Measurements from ENCODE around the gene KPNA4.
A peak's percentile ranks its signal among the peaks of the same experiment; 100 is the strongest.
"Not testable (repeated sequence)": the region's sequence is repeated elsewhere in the genome, so short reads cannot be mapped to it uniquely, and the experiment has no call there.

KPNA4 gene

GRCh38 chr3:160565442-160566403 is at the start of gene KPNA4:
Gene KPNA4 (minus strand): TSS chr3:160565571. CDS start chr3:160565282, 289 bp downstream.
- peak; percentile 88 to 94 (median 91) for DNase-seq (ENCODE audit: low read depth in 4 of 4, low spot score in 1 of 4)

GRCh38 chr3:160613661-160614060 is 48.3 kb upstream of the KPNA4 start:
- DNase-seq (ENCODE audit: low read depth in 4 of 4, low spot score in 1 of 4): no peak

GRCh38 chr3:160612386-160613075 is 47.2 kb upstream of the KPNA4 start:
- no peak for DNase-seq (ENCODE audit: low read depth in 4 of 4, low spot score in 1 of 4)

- DNase-seq (ENCODE audit: low read depth in 4 of 4, low spot score in 1 of 4): no peak
Observed at GRCh38 chr3:160611141-160611540, 45.8 kb upstream of the KPNA4 start.

GRCh38 chr3:160608870-160609269 is 43.5 kb upstream of the KPNA4 start:
- DNase-seq (ENCODE audit: low read depth in 4 of 4, low spot score in 1 of 4): no peak

GRCh38 chr3:160607826-160608225 is 42.5 kb upstream of the KPNA4 start:
- no peak for DNase-seq (ENCODE audit: low read depth in 4 of 4, low spot score in 1 of 4)

GRCh38 chr3:160605315-160605714 is 39.9 kb upstream of the KPNA4 start:
- no peak for DNase-seq (ENCODE audit: low read depth in 4 of 4, low spot score in 1 of 4)

- DNase-seq (ENCODE audit: low read depth in 4 of 4, low spot score in 1 of 4): not testable (repeated sequence)
Observed at GRCh38 chr3:160603845-160604244, 38.5 kb upstream of the KPNA4 start.

- no peak for DNase-seq (ENCODE audit: low read depth in 4 of 4, low spot score in 1 of 4)
Observed at GRCh38 chr3:160602259-160602658, 36.9 kb upstream of the KPNA4 start.

GRCh38 chr3:160601288-160601687 is 35.9 kb upstream of the KPNA4 start:
- no peak for DNase-seq (ENCODE audit: low read depth in 4 of 4, low spot score in 1 of 4)

GRCh38 chr3:160598865-160599264 is 33.5 kb upstream of the KPNA4 start:
- no peak for DNase-seq (ENCODE audit: low read depth in 4 of 4, low spot score in 1 of 4)

GRCh38 chr3:160588023-160588422 is 22.7 kb upstream of the KPNA4 start:
- no peak for DNase-seq (ENCODE audit: low read depth in 4 of 4, low spot score in 1 of 4)

- DNase-seq (ENCODE audit: low read depth in 4 of 4, low spot score in 1 of 4): no peak
Observed at GRCh38 chr3:160587105-160587504, 21.7 kb upstream of the KPNA4 start.

GRCh38 chr3:160586679-160587078 is 21.3 kb upstream of the KPNA4 start:
- DNase-seq (ENCODE audit: low read depth in 4 of 4, low spot score in 1 of 4): no peak

- DNase-seq (ENCODE audit: low read depth in 4 of 4, low spot score in 1 of 4): no peak
Observed at GRCh38 chr3:160583451-160583850, 18.1 kb upstream of the KPNA4 start.

- DNase-seq (ENCODE audit: low read depth in 4 of 4, low spot score in 1 of 4): no peak
Observed at GRCh38 chr3:160580938-160581337, 15.6 kb upstream of the KPNA4 start.

GRCh38 chr3:160577556-160578195 is 12.3 kb upstream of the KPNA4 start:
- DNase-seq (ENCODE audit: low read depth in 4 of 4, low spot score in 1 of 4): no peak

- DNase-seq (ENCODE audit: low read depth in 4 of 4, low spot score in 1 of 4): no peak
Observed at GRCh38 chr3:160577093-160577492, 11.7 kb upstream of the KPNA4 start.

- DNase-seq (ENCODE audit: low read depth in 4 of 4, low spot score in 1 of 4): no peak
Observed at GRCh38 chr3:160576621-160577020, 11.2 kb upstream of the KPNA4 start.

GRCh38 chr3:160575589-160575988 is 10.2 kb upstream of the KPNA4 start:
- no peak for DNase-seq (ENCODE audit: low read depth in 4 of 4, low spot score in 1 of 4)

- no peak for DNase-seq (ENCODE audit: low read depth in 4 of 4, low spot score in 1 of 4)
Observed at GRCh38 chr3:160574636-160575035, 9.3 kb upstream of the KPNA4 start.

Measured in stimulated activated CD4-positive, alpha-beta T cell treated with anti-CD3 and anti-CD28 coated beads, Interleukin-1b, Interleukin-23, amount 100 ng/mL, for 24 hours (primary cell).